ENCODE measurements around the gene UMODL1.

GRCh38 chr21:42079939-42080787 is 9.0 kb downstream of the UMODL1 start:
- TF ChIP-seq USF1 (IDR thresholded peaks at IDR 0.05) (no peak), YY1 (IDR thresholded peaks at IDR 0.05; ENCODE audit: low read depth) (no peak), RAD21 (IDR thresholded peaks at IDR 0.05; ENCODE audit: low read depth) (no peak), CREB1 (IDR thresholded peaks at IDR 0.05; ENCODE audit: low read depth) (no peak), CEBPB (IDR thresholded peaks at IDR 0.05) (no peak), TAF1 (IDR thresholded peaks at IDR 0.05; ENCODE audit: low read depth) (no peak), MAX (IDR thresholded peaks at IDR 0.05) (no peak), TEAD4 (IDR thresholded peaks at IDR 0.05) (no peak), NFIC (IDR thresholded peaks at IDR 0.05) (no peak), EP300 (IDR thresholded peaks at IDR 0.05; ENCODE audit: borderline replicate concordance) (no peak), ZBTB7A (IDR thresholded peaks at IDR 0.05; ENCODE audit: low read depth) (no peak)
